ENCODE results near the gene WDR1.

GRCh38 chr4:10051517-10052135 lies 65.0 kb downstream of the WDR1 start:
- TF ChIP-seq POLR2A (IDR thresholded peaks at IDR 0.05), result no peak
- TF ChIP-seq CTCF (IDR thresholded peaks at IDR 0.05), result no peak

Data from thyroid gland (tissue), 4 donors.